K562 (cell line): Measurements from ENCODE around the gene EPHB4. TPM values are rescaled to one million over a fixed set of nuclear protein-coding genes. Genes with fewer than 3 reads are reported as not detected.
A peak's percentile ranks its signal among the peaks of the same experiment; 100 is the strongest.

Experiments used
- ATAC-seq: fragments of 200-7000 bp; cut with Tn5 transposase; 3 replicates; pipeline ENCODE4 v1.9.1; 2020; ENCODE audit warnings: moderate library complexity
- BruUV-seq: library from RNA; stranded (reverse); fragments of 400-500 nt; replicated peaks from 2 replicates; lab custom pipeline; 2021; lab: Mats Ljungman, UMichigan
- CTCF ChIA-PET: fragments of 300-600 bp; formaldehyde crosslinking; extraction: SDS; loops from one replicate; lab custom pipeline; 2021; ENCODE audit warnings: low intra/inter-chr PET ratio; lab: Yijun Ruan, JAX
- POLR2A ChIA-PET: fragments of 300-600, 350-650 bp; sonication (Branson Sonifier 250); formaldehyde crosslinking; extraction: SDS; loops from one replicate; lab custom pipeline; 2021; ENCODE audit warnings: antibody characterized with exemption, inconsistent platforms; lab: Yijun Ruan, JAX
- DNase-seq, 4 experiments: peaks; one replicate each; pipeline versions ENCODE4 v3.0.0 to v3.0.0-alpha.2; 2011 to 2018; ENCODE audit warnings: low spot score in 3 of 4, mixed read lengths in 3 of 4; ENCODE audit errors: extremely low read depth in 1 of 4
- FAIRE-seq: peaks from 2 replicates; lab custom pipeline; 2011; peaks lifted over from hg19 to GRCh38; lab: Jason Lieb, UNC
- H2AFZ ChIP-seq: 2 replicates; pipeline ENCODE4 v1.6.0; 2011; ENCODE audit warnings: low read depth, low read length, control low read depth, inconsistent platforms
- H3K27ac ChIP-seq: fragments of 200-600 bp; 3 replicates; pipeline ENCODE4 v1.8.0; 2011; ENCODE audit warnings: low read depth, mild to moderate bottlenecking, control low read depth, inconsistent platforms, low read length, moderate library complexity, mixed read lengths; ENCODE audit errors: extremely low read depth
- H3K27me3 ChIP-seq, 2 experiments: fragments of 300-600 bp in 1 of 2; 2 replicates in 1 of 2; 3 replicates in 1 of 2; pipeline versions ENCODE4 v1.6.0 to v1.8.0; 2011; ENCODE audit warnings: inconsistent platforms in 2 of 2, low read length in 2 of 2, mild to moderate bottlenecking in 1 of 2, mixed read lengths in 1 of 2, moderate library complexity in 1 of 2; ENCODE audit not compliant: control insufficient read depth in 2 of 2, insufficient read depth in 2 of 2
- H3K36me3 ChIP-seq: fragments of 300-600 bp; 3 replicates; pipeline ENCODE4 v1.8.0; 2011; ENCODE audit warnings: mild to moderate bottlenecking, low read length, inconsistent platforms; ENCODE audit not compliant: control insufficient read depth, insufficient read depth
- H3K4me1 ChIP-seq, 2 experiments: fragments of 200-600 bp in 1 of 2; replicated peaks in 1 of 2; 2 replicates in 1 of 2; 3 replicates in 1 of 2; pipeline versions ENCODE4 v1.5.1 to v1.8.0; 2011; ENCODE audit warnings: inconsistent platforms in 2 of 2, low read length in 2 of 2, mild to moderate bottlenecking in 1 of 2, mixed read lengths in 1 of 2, moderate library complexity in 1 of 2; ENCODE audit not compliant: control insufficient read depth in 2 of 2, insufficient read depth in 2 of 2
- H3K4me2 ChIP-seq: 2 replicates; pipeline ENCODE4 v1.6.1; 2011; ENCODE audit warnings: low read length, control low read depth, inconsistent platforms, mixed read lengths; ENCODE audit not compliant: insufficient read depth
- H3K4me3 ChIP-seq: fragments of 200-600 bp; sonication (generic), shearing (Covaris generic); 2 replicates; pipeline ENCODE4 v1.5.1; 2016; ENCODE audit warnings: control low read depth, inconsistent platforms
- H3K79me2 ChIP-seq: fragments of 200-600 bp; 3 replicates; pipeline ENCODE4 v1.8.0; 2011; ENCODE audit warnings: low read length, inconsistent platforms; ENCODE audit not compliant: control insufficient read depth, insufficient read depth
- H3K9ac ChIP-seq, 2 experiments: 2 replicates each; pipeline versions ENCODE4 v1.6.0 to v1.6.1; 2011; ENCODE audit warnings: low read depth in 2 of 2, low read length in 2 of 2, control low read depth in 1 of 2, inconsistent platforms in 1 of 2, mild to moderate bottlenecking in 1 of 2, mixed read lengths in 1 of 2; ENCODE audit not compliant: insufficient read depth in 1 of 2
- H3K9me1 ChIP-seq: one replicate; pipeline ENCODE4 v1.6.0; 2011; ENCODE audit warnings: inconsistent platforms, mild to moderate bottlenecking, low read length, moderate library complexity; ENCODE audit not compliant: control insufficient read depth, insufficient read depth
- H3K9me3 ChIP-seq: replicated peaks from 2 replicates; pipeline ENCODE4 v1.5.1; 2011; ENCODE audit warnings: low read depth, low read length, inconsistent platforms; ENCODE audit not compliant: control insufficient read depth, insufficient read depth
- H4K20me1 ChIP-seq: replicated peaks from 2 replicates; pipeline ENCODE4 v1.6.1; 2011; ENCODE audit warnings: low read length, inconsistent platforms, mixed read lengths; ENCODE audit not compliant: control insufficient read depth, insufficient read depth
- NCOA6 ChIP-seq: fragments of 450-650 bp; IDR thresholded peaks from 2 replicates; pipeline ENCODE4 v1.6.1; 2017; ENCODE audit warnings: mild to moderate bottlenecking
- SP1 ChIP-seq: sonication (generic); formaldehyde crosslinking; IDR thresholded peaks from 2 replicates; pipeline ENCODE4 v1.8.1; 2022; ENCODE audit warnings: mild to moderate bottlenecking, missing genetic modification reagents
- ZNF121 ChIP-seq: sonication (generic); formaldehyde crosslinking; conservative IDR thresholded peaks from 2 replicates; pipeline ENCODE4 v1.8.0; 2022; ENCODE audit warnings: missing genetic modification reagents
- ZNF354B ChIP-seq: fragments of 250-450 bp; sonication (Bioruptor Pico); IDR thresholded peaks from 2 replicates; pipeline ENCODE4 v1.4.0; 2020
- WGBS: fragments of 100-300 bp; shearing (Covaris generic); methylation state at CpG from one replicate; pipeline ENCODE4 v1.1.6; 2016; ENCODE audit warnings: low coverage, mixed read lengths; ENCODE audit not compliant: insufficient coverage; ENCODE audit errors: missing lambda C conversion rate; 5-methylcytosine and 5-hydroxymethylcytosine counted together
- in situ Hi-C: fragments of 300-500 bp; cut with MboI; formaldehyde crosslinking; loops from 4 replicates; pipeline ENCODE4 v1.15.0; 2018; ENCODE audit warnings: inconsistent platforms, mixed read lengths
- intact Hi-C: fragments of 100-400 bp; cut with micrococcal nuclease; formaldehyde crosslinking; loops from 2 replicates; pipeline ENCODE4 v1.14.2; 2022
- polyA plus RNA-seq, 8 experiments: library from polyadenylated mRNA; depleted of rRNA in 4 of 8; stranded (reverse) in 5 of 8; unstranded in 3 of 8; fragments of >200 nt; fragmentation: Nextera tagmentation in 2 of 8; fragmentation: Illumina TruSeq in 1 of 8; extraction: Ambion mirVana in 2 of 8; extraction: Trizol in 1 of 8; gene quantifications; 2 replicates each; pipeline versions ENCODE4 v1.2.1 to v1.2.3, GENCODE V29; 2011 to 2014; ENCODE audit warnings: inconsistent platforms in 1 of 8, missing spikeins in 1 of 8
- total RNA-seq, 7 experiments: library from RNA; depleted of rRNA in 6 of 7; stranded (reverse); fragments of >200 nt in 6 of 7; fragmentation: Illumina TruSeq in 2 of 7; extraction: Trizol in 2 of 7; gene quantifications; 2 replicates each; pipeline versions ENCODE4 v1.2.1 to v1.2.3, GENCODE V29; 2011 to 2021; ENCODE audit warnings: low replicate concordance in 1 of 7

Gene EPHB4
- total and polyA plus RNA-seq, 9 of the 15 experiments (the other 6 are each of a cell fraction or from before 2014, with no cell fraction given) = 1.2 to 82.1 (median 37.9) TPM

DNA sequence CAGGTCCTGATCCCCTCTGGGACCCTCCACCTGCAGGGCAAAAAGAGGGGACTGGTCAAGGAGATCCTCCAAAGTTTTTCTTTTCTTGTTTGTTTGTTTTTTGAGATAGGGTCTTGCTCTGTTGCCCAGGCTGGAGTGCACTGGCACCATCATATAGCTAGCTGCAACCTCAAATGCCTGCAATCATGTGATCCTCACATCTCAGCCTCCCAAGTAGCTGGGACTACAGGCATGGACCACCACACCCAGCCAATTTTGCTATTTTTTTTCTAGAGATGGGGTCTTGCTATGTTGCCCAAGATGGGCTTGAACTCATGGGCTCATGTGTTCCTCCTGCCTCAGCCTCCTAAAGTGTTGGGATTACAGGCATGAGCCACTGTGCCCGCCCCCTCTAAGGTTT is 41.0 kb downstream of the EPHB4 start:
- TF ChIP-seq ZNF354B = no peak
- peak; percentile 87 for TF ChIP-seq ZNF121
- Histone ChIP-seq H3K9me3 (peaks cover 2% of the 10 kb centered on the region), H3K9me1 (no peaks in the 10 kb centered on the region), H3K4me1 (peaks cover 0 to 11% of the 10 kb centered on the region in 2 experiments; a peak in 2 of 5 replicates), H3K4me3 (no peak overlapping the region), H3K36me3 (no peaks in the 10 kb centered on the region), H2AFZ (no peak overlapping the region), H3K79me2 (no peaks in the 10 kb centered on the region), H3K27ac (no peak overlapping the region), H3K27me3 (peaks cover 0 to 6% of the 10 kb centered on the region in 2 experiments; a peak in 1 of 5 replicates), H4K20me1 (no peaks in the 10 kb centered on the region), H3K4me2 (no peak overlapping the region), H3K9ac (no peak overlapping the region)
- no peak for ATAC-seq
- intact Hi-C loops (no loop called here), in situ Hi-C loops (no loop called here)
- 6% methylated on average over 1 of the region's 1 CpG for WGBS
- FAIRE-seq = no peak
- ChIA-PET CTCF (no interaction called here), POLR2A (interaction anchor here (0.6 to 0.9 kb wide), 2 partner anchors 25 to 41 kb away, joined by 3 to 4 read pairs; no protein-coding TSS in a partner anchor)
- BruUV-seq = no TSS peak
- DNase-seq = no peak

DNA sequence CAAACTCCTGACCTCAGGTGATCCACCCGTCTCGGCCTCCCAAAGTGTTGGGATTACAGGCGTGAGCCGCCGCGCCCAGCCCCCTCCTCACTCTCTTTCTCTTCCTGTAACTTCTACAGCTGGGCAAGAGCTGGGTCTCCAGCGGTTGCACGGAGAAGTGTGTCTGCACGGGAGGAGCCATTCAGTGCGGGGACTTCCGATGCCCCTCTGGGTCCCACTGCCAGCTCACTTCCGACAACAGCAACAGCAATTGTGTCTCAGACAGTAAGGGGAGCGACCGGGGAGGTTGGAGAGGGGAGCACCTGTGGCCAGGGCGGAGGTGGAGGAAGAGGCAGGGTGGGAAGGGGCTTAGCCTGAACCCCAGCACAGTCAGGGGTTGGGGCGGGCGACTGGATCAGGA is 41.4 kb downstream of the EPHB4 start:
- Histone ChIP-seq H4K20me1 (no peaks in the 10 kb centered on the region), H3K79me2 (no peaks in the 10 kb centered on the region), H3K27ac (no peak overlapping the region)
- peak in 1 of 4 experiments; percentile 9 for DNase-seq
- TF ChIP-seq SP1 (CRISPR knock-in tag) = no peak
- TF ChIP-seq NCOA6 = no peak
- TF ChIP-seq, all 486 proteins: peak for 0
- no TSS peak for BruUV-seq
- H3K36me3 ChIP-seq = no peaks in the 10 kb centered on the region
- CTCF ChIA-PET = no interaction called here
- no peak overlapping the region for H3K4me2 ChIP-seq
- WGBS = 30% methylated on average over 17 of the region's 17 CpGs
- H3K9me1 ChIP-seq = no peaks in the 10 kb centered on the region
- H2AFZ ChIP-seq = no peak overlapping the region
- H3K4me1 ChIP-seq = peaks cover 0 to 12% of the 10 kb centered on the region in 2 experiments; a peak in 2 of 5 replicates
- intact Hi-C loops = no loop called here
- in situ Hi-C loops = no loop called here
- H3K9ac ChIP-seq = 0 out of 4 replicates have a peak overlapping the region, but pooled peaks of 1 of the 2 experiments have one; percentile 42
- POLR2A ChIA-PET = interaction anchor here (0.6 to 0.9 kb wide), 3 partner anchors 20 to 40 kb away, joined by 3 to 5 read pairs (median 4); no protein-coding TSS in a partner anchor
- no peak overlapping the region for H3K4me3 ChIP-seq
- H3K27me3 ChIP-seq = peaks cover 0 to 6% of the 10 kb centered on the region in 2 experiments; a peak in 1 of 5 replicates
- FAIRE-seq = no peak
- ATAC-seq = no peak
- H3K9me3 ChIP-seq = peaks cover 2% of the 10 kb centered on the region
